A549 treated with ZK216348 at 1 μM for 4 hours (cell line): ENCODE measurements around the gene SOX11. TPM values are rescaled to one million over a fixed set of nuclear protein-coding genes. Genes with fewer than 3 reads are reported as not detected.

ENCODE experiments used
- total RNA-seq: library from RNA; stranded (reverse); fragments of 200-300 nt; extraction: Qiagen RNA extraction; gene quantifications from 5 replicates; pipeline ENCODE4 v1.2.3, GENCODE V29; 2022; ENCODE audit warnings: low read depth

The SOX11 gene
- not detected in 5 replicates for total RNA-seq

GRCh38 chr2:5691985-5692529 is at the start of gene SOX11:
TSS of gene SOX11 (plus strand) at chr2:5692384. CDS start at chr2:5692722, 338 bp downstream.

